GM12892 (cell line): Measurements from ENCODE around the gene CHCHD4.

Source experiments
- POLR2A ChIP-seq: IDR thresholded peaks from 2 replicates; pipeline ENCODE4 v1.6.1; 2011; ENCODE audit warnings: low read depth, low read length, control low read depth
- POLR2AphosphoS5 ChIP-seq: IDR thresholded peaks from 2 replicates; pipeline ENCODE4 v1.6.1; 2011; ENCODE audit warnings: low read depth, low read length, control low read depth

DNA sequence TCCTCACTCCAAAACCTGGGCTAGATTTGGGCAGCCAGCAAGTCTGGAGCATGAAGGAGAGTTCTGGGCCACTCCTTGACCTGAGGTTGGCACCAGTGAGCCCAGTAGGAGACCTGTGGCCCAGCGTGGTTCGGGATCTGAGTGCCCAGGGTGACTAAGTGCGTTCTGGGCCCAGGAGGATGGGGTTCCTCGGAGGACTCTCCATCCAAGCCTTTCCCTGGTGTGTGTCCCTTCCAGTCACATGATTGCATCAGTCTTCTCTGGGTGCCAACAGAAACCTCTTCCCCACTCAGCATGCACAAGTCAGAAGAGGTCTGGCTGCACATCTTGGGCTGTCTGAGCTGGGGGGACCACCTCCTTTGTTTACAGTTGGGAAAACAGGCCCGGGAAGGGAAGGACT, 15.1 kb upstream of the CHCHD4 start:
- no peak for TF ChIP-seq POLR2A
- TF ChIP-seq POLR2AphosphoS5 = no peak
